Esophagus squamous epithelium (tissue), 4 donors: Measurements from ENCODE around the gene DYNLT4.

Experiments used
- CTCF ChIP-seq, 6 experiments: fragments of 450-650 bp in 4 of 6; fragments of 200-600 bp in 2 of 6; sonication (generic) in 2 of 6; IDR thresholded peaks; one replicate each; pipeline ENCODE4 v1.5.1; 2016 to 2019; ENCODE audit warnings: antibody characterized with exemption in 6 of 6, mild to moderate bottlenecking in 4 of 6, moderate library complexity in 4 of 6
- POLR2A ChIP-seq, 4 donors: fragments of 450-650 bp; IDR thresholded peaks; one replicate each; pipeline ENCODE4 v1.6.1; 2017; ENCODE audit warnings: antibody characterized with exemption in 4 of 4, mild to moderate bottlenecking in 4 of 4, moderate library complexity in 3 of 4

- TF ChIP-seq CTCF (IDR thresholded peaks at IDR 0.05), result no peak
- TF ChIP-seq POLR2A (IDR thresholded peaks at IDR 0.05), result no peak
Measured at GRCh38 chr1:44805311-44806024, 1.7 kb downstream of the DYNLT4 start.
